ENCODE data around the gene KISS1R. TPM values are rescaled to one million over a fixed set of nuclear protein-coding genes. Genes with fewer than 3 reads are reported as not detected.

Gene KISS1R
- total and polyA plus RNA-seq, 2 donors (not counting 1 experiment from before 2014, with no cell fraction given): not detected

DNA sequence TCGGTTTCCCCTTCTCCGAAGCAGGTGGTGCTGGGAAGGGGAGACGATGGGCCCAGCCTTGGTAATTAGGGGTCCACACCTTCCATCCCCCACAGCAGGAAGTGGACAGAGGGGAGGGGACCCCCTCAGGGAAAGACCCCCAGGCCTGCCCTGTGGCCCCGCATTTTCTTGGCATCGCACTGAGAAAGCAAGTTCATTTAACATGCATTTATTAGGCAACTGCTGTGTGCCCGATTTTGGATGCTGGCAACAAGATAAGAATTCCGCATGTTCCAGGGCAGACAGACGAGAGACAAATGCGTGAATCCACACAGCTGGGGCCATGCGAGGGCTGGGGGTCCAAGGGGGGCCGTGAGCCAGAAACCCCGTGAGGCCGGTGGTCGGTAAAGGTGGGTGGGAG is 37.1 kb downstream of the KISS1R start:
- H3K4me1 ChIP-seq (ENCODE audit: control insufficient read depth, extremely low read depth, insufficient read depth, low read length): peaks cover 6% of the 10 kb centered on the region
- H3K27me3 ChIP-seq (ENCODE audit: control insufficient read depth, insufficient read depth, low read length): no peaks in the 10 kb centered on the region
- H4K20me1 ChIP-seq (ENCODE audit: control insufficient read depth, extremely low read depth, insufficient read depth, low read length): no peaks in the 10 kb centered on the region
- TF ChIP-seq, protein P1, sequence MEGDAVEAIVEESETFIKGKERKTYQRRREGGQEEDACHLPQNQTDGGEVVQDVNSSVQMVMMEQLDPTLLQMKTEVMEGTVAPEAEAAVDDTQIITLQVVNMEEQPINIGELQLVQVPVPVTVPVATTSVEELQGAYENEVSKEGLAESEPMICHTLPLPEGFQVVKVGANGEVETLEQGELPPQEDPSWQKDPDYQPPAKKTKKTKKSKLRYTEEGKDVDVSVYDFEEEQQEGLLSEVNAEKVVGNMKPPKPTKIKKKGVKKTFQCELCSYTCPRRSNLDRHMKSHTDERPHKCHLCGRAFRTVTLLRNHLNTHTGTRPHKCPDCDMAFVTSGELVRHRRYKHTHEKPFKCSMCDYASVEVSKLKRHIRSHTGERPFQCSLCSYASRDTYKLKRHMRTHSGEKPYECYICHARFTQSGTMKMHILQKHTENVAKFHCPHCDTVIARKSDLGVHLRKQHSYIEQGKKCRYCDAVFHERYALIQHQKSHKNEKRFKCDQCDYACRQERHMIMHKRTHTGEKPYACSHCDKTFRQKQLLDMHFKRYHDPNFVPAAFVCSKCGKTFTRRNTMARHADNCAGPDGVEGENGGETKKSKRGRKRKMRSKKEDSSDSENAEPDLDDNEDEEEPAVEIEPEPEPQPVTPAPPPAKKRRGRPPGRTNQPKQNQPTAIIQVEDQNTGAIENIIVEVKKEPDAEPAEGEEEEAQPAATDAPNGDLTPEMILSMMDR (conservative IDR thresholded peaks at IDR 0.05 in 1 of 2, IDR thresholded peaks at IDR 0.05 in 1 of 2; ENCODE audit: low read depth in 1 of 2, low read length in 2 of 2): no peak
- TF ChIP-seq EZH2 (IDR thresholded peaks at IDR 0.05; ENCODE audit: low read length, missing control alignments): no peak
- DNase-seq (ENCODE audit: low read depth in 2 of 2): no peak
- H3K79me2 ChIP-seq (ENCODE audit: control insufficient read depth, insufficient read depth, low read length): peaks cover 16% of the 10 kb centered on the region
- no peak overlapping the region for H3K4me3 ChIP-seq (replicated peaks in 1 of 4; ENCODE audit: control extremely low read depth in 1 of 4, insufficient read depth in 1 of 4, low read depth in 3 of 4, low read length in 4 of 4)
- no peak overlapping the region for H3K4me2 ChIP-seq (ENCODE audit: extremely low read depth, insufficient read depth, low read length)
- no peaks in the 10 kb centered on the region for H3K36me3 ChIP-seq (ENCODE audit: control insufficient read depth, insufficient read depth, low read length)
- H3K9ac ChIP-seq (ENCODE audit: insufficient read depth, low read length): no peak overlapping the region
- H3K27ac ChIP-seq (ENCODE audit: insufficient read depth, low read length): no peak overlapping the region
- no peaks in the 10 kb centered on the region for H3K9me3 ChIP-seq (ENCODE audit: control insufficient read depth, insufficient read depth, low read depth, low read length)
- no peak overlapping the region for H2AFZ ChIP-seq (ENCODE audit: low read length)

DNA sequence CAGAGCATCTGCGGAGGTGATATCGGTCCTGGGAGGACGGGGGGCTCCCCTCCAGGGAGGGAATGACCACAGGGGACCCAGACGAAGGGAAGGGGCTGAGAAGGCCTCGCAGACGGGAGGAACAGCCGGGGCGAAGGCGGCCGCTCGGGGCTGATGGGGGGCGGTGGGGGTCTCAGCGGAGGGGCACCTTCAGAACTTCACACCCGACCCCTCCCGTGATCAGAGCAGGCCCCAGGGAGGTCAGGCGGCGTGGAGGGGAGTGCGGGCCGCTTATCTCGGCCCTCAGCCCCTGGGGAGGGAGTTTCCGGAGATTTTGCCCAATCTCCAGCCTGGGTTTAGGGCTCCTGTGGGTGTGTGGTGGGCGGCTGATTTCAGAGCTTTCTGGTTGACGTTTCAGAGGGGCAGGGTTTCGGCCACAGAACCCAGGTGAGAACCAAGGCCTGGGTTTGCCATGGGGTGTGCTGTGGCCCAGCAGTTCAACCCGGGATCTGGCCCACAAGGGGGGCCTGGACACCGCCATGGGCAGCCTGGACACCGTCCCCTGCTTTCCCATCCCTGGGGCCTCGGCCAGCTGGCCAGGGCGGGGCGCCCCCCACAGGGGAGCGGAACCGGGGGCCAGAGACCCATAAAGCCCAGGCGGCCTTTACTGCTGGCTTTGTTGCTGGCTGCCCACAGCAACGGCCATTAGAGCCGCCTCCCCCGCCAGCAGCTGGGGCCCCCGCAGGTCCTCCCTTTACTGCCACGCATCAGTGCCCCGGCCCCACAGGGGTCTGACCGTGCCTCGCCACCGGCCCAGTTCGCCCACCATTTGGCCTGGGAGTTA is 37.8 kb downstream of the KISS1R start:
- Histone ChIP-seq H3K9me3 (ENCODE audit: control insufficient read depth, insufficient read depth, low read depth, low read length) (no peaks in the 10 kb centered on the region), H3K4me1 (ENCODE audit: control insufficient read depth, extremely low read depth, insufficient read depth, low read length) (peaks cover 6% of the 10 kb centered on the region), H3K27me3 (ENCODE audit: control insufficient read depth, insufficient read depth, low read length) (no peaks in the 10 kb centered on the region), H4K20me1 (ENCODE audit: control insufficient read depth, extremely low read depth, insufficient read depth, low read length) (no peaks in the 10 kb centered on the region), H3K9ac (ENCODE audit: insufficient read depth, low read length) (no peak overlapping the region), H2AFZ (ENCODE audit: low read length) (no peak overlapping the region), H3K79me2 (ENCODE audit: control insufficient read depth, insufficient read depth, low read length) (peaks cover 16% of the 10 kb centered on the region), H3K4me3 (replicated peaks in 1 of 4; ENCODE audit: control extremely low read depth in 1 of 4, insufficient read depth in 1 of 4, low read depth in 3 of 4, low read length in 4 of 4) (no peak overlapping the region), H3K36me3 (ENCODE audit: control insufficient read depth, insufficient read depth, low read length) (no peaks in the 10 kb centered on the region), H3K4me2 (ENCODE audit: extremely low read depth, insufficient read depth, low read length) (no peak overlapping the region), H3K27ac (ENCODE audit: insufficient read depth, low read length) (no peak overlapping the region)
- no peak for DNase-seq (ENCODE audit: low read depth in 2 of 2)
- TF ChIP-seq, protein P1 (conservative IDR thresholded peaks at IDR 0.05 in 1 of 2, IDR thresholded peaks at IDR 0.05 in 1 of 2; ENCODE audit: low read depth in 1 of 2, low read length in 2 of 2): no peak
- TF ChIP-seq EZH2 (IDR thresholded peaks at IDR 0.05; ENCODE audit: low read length, missing control alignments): no peak

DNA sequence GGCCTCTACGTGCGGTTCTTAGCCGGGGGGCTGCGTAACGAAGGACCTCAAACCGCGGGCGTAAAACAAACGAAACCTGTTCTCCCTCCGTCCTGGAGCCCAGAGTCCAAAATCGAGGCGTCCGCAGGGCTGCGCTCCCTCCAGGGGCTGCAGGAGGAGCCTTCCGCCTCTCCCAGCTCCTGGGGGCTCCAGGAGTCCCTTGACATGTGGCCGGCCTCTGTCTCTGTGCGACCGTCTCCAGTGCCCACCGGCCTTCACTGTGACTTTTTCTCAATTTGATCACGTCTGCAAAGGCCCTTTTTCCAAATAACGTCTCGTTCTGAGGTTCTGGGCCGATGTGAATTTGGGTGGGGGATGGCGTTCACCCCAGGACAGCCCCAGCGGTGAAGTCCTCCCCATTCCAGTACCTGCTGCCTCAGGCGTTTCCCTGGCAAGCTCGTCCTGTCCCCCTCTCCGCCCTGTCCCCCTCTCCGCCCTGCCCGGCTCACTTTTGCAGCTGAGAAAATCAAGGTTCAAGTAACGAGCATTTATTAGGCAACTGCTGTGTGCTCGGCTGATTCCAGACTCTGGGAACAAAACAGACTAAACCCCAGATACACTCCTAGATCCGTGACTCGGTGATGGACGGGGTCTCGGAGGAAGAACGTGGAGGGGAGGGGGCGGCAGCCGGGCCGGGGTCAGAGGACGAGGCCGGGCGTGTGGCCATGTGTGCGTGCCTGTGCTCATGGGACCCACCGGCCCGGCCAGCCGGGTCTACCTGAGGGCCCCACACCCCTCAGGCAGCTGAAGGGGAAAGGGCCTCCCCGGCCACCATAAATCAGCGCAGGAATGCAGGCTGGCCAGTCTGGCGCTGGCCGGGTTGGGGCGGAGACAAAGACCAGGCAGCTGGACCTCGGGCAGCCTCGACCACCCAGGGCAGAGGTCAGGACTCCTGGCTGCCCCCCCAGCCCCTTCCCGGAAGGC is 39.0 kb downstream of the KISS1R start:
- Histone ChIP-seq H3K27ac (ENCODE audit: insufficient read depth, low read length) (no peak overlapping the region), H3K36me3 (ENCODE audit: control insufficient read depth, insufficient read depth, low read length) (no peaks in the 10 kb centered on the region), H3K27me3 (ENCODE audit: control insufficient read depth, insufficient read depth, low read length) (no peaks in the 10 kb centered on the region), H3K9ac (ENCODE audit: insufficient read depth, low read length) (no peak overlapping the region), H3K9me3 (ENCODE audit: control insufficient read depth, insufficient read depth, low read depth, low read length) (no peaks in the 10 kb centered on the region), H4K20me1 (ENCODE audit: control insufficient read depth, extremely low read depth, insufficient read depth, low read length) (no peaks in the 10 kb centered on the region), H3K4me2 (ENCODE audit: extremely low read depth, insufficient read depth, low read length) (no peak overlapping the region), H3K4me1 (ENCODE audit: control insufficient read depth, extremely low read depth, insufficient read depth, low read length) (peaks cover 6% of the 10 kb centered on the region), H3K4me3 (replicated peaks in 1 of 4; ENCODE audit: control extremely low read depth in 1 of 4, insufficient read depth in 1 of 4, low read depth in 3 of 4, low read length in 4 of 4) (no peak overlapping the region), H2AFZ (ENCODE audit: low read length) (no peak overlapping the region), H3K79me2 (ENCODE audit: control insufficient read depth, insufficient read depth, low read length) (peaks cover 16% of the 10 kb centered on the region)
- DNase-seq (ENCODE audit: low read depth in 2 of 2): no peak
- no peak for TF ChIP-seq EZH2 (IDR thresholded peaks at IDR 0.05; ENCODE audit: low read length, missing control alignments)
- TF ChIP-seq, protein P1 (conservative IDR thresholded peaks at IDR 0.05 in 1 of 2, IDR thresholded peaks at IDR 0.05 in 1 of 2; ENCODE audit: low read depth in 1 of 2, low read length in 2 of 2): no peak

All from fibroblast of lung (primary cell).